SH-SY5Y (cell line): ENCODE results near the gene MFN2.

Source experiments
- GATA2 ChIP-seq: IDR thresholded peaks from 2 replicates; pipeline ENCODE4 v1.6.1; 2011; ENCODE audit warnings: mild to moderate bottlenecking, low read depth, low read length
- GATA3 ChIP-seq: IDR thresholded peaks from 2 replicates; pipeline ENCODE4 v1.6.1; 2011; ENCODE audit warnings: low read depth, mild to moderate bottlenecking, low read length, moderate library complexity

- TF ChIP-seq GATA2 (no peak), GATA3 (no peak)
Observed at GRCh38 chr1:11943619-11944018, 36.6 kb upstream of the MFN2 start.
